DMS53 (cell line): ENCODE measurements around the gene TEKTIP1.
A peak's percentile ranks its signal among the peaks of the same experiment; 100 is the strongest.

Experiments
- DNase-seq: peaks from one replicate; lab custom pipeline; 2025; lab: John Stamatoyannopoulos, UW

The TEKTIP1 gene

DNA sequence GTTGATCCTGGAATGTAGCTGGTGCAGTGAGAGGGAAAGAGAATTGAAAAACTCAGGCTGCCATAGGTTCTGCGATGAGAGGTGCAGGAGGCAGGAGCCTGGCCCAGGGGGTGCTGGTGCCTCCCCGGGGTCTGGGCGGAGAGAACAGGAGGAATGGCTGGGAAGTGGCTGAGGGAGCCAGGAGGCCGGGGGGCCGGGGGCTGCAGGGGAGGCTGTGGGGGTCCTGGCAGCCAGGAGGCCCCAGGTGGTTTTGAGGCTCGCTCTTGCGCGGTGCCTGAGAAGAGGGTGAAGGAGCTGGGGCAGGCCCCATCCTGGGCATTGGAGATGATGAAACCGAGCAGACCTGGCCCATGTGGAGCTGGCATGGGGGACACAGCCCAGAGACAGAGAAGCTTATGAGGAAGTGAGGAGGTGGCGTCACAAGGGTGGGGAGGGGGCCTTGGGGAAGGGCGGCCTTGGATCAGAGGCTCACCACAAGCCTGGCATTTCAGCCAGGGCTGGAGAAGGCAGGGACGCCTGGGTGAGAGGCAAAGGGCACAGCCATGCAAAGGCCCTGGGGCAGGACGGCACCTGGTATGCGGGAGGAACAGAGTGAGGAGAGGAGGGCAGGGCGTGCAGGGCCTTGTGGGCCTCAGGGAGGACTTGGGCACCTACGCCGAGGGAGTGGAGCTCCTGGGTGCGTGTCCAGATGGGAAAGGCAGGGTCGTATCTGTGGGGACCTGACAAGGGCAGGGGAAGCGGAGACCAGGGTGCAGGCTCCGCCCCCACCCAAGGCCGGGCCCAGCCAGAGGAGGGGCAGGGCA is 1.3 kb upstream of the TEKTIP1 start:
- no peak for DNase-seq

DNA sequence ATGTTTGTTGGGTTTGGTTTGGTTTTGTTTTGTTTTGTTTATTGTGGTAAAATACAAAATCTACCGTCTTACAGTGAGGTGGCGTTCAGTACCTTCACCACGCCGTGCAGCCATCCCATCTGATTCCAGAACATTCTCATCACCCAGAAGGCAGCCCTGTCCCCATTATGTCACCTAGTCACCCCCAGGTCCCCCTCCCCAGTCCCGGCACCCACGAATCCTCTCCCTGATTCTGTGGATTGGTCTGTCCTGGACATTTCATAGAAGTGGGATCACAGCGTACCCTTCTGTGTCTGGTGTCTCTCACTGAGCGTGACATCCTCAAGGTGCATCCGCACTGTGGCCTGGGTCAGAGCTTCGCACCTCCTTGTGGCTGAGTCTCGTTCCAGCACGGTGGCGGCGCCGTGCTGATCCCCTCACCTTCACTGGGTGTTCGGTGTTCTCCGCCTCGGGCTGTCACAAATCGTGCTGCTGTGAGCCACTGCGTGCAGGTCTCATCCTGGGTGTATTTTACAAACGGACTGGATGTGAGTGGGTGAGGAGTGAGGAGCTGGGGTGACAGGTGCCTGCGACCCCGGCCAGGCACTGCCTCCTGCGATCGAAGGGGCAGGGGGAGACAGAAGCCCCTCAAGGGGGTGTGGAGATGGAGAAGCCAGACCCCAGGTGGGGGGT is 580 bp upstream of the TEKTIP1 start:
- DNase-seq, result no peak

DNA sequence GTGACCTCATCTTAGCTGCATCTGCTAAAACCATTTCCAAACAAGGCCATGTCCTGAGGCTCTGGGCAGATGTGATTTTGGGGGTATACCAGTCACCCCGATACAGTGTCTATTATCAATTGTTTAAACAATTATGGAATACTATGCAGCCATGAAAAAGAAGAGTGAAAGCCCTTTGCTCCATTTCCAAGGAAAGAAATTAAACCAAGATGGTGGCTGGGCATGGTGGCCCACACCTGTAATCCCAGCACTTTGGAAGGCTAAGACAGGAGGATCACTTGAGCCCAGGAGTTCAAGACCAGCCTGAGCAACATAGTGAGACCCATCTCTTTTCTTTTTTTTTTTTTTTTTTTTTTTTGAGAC is 763 bp downstream of the TEKTIP1 start:
- no peak for DNase-seq

DNA sequence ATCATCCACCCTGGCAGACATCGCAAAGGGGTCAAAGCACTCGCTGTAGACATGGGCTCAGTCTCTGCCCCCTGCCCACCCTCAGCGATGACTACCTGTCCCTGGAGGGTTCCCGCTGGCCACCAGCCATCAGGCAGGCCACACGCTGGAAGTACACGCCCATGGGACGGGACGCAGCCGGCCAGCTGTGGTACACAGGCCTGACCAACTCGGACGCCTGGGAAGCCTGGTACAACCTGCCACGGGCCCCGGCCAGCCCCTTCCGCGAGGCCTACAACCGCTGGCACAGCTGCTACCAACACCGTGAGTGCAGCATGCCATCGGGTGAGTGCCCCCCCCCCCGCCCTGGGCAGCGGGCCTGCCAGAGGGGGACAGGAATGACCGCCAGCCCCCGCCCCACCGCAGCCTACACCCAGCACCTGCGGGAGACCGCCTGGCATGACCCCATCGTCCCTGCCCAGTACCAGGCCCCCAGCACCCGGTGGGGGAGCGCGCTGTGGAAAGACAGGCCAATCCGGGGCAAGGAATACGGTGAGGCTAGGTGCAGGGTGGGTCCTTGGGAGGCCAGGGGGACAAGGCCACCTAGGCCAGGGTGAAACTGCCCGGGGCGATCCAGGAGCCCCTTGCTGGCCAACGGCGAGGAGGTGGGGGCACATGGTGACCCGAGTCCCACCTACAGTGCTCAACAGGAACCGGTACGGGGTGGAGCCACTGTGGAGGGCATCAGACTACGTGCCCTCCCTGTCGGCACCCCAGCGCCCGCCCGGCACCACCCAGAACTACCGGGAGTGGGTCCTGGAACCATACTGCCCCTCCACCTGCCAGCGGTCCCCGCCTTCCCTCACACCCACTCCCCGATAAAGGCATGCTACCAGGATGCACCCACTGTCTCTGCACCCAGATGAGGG is 4.4 kb downstream of the TEKTIP1 start:
- DNase-seq, result no peak

DNA sequence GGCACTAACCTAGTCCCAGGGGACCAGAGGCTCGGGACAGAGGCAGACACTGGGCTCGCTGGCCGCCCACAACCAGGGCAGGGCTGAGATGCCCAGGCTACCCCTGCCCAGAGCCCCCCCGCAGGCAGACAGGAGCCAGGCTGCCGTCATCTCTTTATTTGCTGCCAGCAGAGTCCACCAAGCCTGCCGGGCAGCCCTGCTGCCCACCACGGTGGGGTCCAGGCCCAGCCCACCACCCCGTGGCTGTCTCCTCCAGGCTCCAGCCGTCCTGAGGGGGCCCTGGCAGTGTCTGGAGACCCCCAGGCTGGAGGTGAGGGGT is 5.0 kb downstream of the TEKTIP1 start:
- no peak for DNase-seq

DNA sequence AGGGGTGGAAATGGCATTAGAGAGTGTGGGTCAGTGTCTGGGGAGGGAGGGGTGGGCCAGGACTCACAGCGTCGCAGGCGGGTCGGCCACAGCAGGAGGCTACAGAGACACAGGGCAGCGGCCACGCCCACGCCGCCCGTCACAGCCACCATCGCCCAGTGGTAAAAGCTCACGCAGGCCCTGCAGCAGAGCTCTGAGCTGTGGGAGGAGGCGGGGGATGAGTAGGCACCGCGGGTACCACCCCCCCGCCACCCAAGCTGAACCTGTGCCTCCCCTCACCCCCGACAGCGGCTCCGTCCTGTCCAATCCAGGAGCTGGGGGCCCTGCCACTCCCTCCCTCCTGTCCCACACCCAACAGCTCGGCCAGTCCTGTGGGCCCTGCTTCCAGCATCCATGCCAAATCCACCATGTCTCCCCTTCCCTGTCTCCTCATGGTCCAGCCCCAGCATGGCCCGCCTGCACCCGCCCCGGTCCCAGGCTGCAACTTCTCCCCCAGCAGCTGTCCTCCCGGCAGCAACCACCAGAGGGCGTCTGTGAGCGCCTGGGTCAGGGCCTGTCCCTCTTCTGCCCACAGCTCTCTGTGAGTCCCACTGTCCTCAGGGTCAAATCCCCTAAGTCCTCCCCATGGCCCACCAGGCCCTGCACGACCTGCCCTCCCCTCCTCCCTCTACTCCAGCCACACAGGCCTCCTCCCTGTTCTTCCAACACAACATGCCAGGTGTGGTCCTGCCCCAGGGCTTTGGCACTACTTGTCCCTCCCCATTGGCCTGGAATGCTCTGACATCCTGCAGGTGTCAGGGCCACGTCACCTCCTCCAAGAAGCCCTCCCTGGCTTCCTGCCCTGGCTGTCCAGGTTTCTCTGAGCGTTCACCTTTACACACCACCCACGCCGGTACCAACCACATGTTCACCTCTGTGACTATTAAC is 6.0 kb downstream of the TEKTIP1 start:
- peak; percentile 67 for DNase-seq

DNA sequence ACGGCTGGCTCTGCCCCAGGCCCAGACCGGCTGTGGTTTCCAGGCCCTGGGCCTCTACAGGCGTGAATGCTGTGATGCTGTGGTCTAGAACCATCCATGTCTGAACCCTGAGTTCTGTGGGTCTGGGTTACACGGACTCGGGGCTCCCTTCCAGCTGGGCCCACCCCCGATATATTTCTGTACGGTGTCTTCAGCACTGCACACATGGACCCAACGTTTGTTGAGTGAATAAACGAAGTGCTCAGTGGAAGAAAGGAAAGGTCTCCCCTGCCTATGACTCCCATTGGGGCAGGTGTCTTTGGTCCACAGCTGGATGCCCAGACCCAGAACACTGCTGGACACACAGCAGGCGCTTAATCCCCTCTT is 6.7 kb downstream of the TEKTIP1 start:
- DNase-seq, result no peak

DNA sequence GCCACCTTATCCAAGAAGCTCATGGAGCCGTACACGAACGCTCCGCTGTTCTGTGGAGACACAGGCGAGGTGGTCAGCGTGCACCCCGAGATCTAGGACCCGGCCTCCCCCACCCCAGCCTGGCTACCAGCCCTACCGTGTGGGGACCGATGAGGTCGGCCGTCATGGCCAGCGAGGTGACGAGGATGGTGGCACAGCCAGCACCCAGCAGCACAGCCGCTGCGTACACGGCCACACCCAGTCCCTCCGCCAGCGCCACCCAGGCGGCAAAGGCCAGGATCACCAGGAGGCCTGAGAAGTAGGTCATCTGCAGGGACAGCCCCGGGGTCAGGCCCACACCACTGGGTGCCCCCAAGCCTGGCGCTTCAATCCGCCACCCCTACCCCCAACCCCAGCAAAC is 7.1 kb downstream of the TEKTIP1 start:
- DNase-seq, result no peak

DNA sequence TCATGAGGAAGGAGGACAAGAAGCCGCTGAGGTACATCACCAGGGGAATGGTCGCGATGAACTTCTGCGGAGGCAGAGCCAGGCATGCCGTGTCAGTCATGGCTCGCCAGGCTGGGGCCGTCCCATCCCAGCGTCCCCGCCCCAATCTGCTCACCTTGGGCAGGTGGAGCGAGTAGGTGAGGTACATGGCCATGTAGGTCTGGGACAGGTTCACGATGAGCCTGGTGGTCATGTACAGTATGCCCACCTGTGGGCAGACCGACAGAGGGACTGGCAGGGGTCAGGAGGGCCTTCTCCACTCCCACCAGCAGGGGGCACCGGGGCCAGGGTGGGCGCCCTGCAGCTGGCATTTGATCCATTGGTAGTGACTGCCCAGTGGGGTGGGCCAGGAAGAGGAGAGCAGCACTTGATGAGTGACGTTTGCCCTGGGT is 8.3 kb downstream of the TEKTIP1 start:
- peak; percentile 32 for DNase-seq

DNA sequence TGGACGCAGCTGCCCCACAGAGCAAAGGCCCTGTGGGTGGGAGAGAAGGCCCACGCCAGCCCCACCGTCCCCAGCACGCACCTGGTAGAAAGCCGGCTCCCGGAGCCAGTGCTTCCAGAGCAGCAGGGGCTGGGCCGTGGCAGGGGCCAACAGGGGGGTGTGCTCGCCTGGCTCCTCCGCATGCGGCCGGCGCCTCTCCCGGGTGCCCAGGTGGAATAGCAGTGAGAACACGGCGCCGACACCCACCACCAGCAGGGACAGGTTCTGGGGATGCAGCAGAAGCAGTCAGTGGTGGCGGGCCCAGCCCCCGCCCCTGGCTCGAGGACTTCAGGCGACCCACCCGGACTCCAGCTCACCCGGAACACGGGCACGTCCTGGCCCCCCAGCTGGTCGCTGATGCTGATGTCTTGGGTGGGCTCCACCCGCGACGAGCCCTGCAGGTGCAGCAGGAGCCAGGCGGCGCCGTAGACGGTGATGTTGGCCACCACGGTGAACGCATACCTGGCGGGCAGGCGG is 8.9 kb downstream of the TEKTIP1 start:
- no peak for DNase-seq

DNA sequence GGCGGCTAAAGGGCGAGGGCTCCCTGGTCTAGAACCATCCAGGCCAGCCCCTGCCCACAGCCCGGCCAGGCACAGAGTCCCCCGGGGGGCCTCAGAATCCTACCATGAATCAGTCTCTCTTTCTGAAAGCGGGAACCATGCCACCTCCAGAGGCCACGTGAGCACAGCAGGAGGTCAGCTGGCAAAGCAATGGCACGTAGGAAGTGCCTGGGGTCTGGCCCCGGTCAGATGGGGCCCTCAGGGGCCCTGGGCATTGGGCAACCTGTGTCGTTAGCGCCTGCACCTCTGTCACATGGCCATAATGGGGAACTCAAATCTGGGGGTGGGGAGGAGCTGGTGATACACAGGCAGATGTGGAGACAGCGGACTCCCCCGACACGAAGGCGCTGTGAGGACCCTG is 9.6 kb downstream of the TEKTIP1 start:
- no peak for DNase-seq

DNA sequence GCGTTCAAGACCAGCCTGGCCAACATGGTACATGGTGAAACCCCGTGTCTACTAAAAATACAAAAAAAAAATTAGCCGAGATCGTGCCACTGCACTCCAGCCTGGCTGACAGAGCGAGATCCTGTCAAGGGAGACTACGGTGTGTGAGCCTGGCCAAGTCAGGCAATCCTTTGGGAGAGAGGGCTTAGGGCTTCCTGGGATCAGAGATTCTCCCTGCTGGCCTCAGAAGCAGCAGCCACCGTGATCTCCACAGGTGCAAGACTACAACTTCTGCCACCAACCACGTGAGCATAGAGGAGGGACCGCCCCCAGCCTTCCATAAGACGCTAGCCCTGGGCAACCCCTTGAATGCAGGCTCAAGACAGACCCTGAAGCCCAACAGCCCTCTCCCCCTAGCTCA is 10.8 kb downstream of the TEKTIP1 start:
- no peak for DNase-seq

DNA sequence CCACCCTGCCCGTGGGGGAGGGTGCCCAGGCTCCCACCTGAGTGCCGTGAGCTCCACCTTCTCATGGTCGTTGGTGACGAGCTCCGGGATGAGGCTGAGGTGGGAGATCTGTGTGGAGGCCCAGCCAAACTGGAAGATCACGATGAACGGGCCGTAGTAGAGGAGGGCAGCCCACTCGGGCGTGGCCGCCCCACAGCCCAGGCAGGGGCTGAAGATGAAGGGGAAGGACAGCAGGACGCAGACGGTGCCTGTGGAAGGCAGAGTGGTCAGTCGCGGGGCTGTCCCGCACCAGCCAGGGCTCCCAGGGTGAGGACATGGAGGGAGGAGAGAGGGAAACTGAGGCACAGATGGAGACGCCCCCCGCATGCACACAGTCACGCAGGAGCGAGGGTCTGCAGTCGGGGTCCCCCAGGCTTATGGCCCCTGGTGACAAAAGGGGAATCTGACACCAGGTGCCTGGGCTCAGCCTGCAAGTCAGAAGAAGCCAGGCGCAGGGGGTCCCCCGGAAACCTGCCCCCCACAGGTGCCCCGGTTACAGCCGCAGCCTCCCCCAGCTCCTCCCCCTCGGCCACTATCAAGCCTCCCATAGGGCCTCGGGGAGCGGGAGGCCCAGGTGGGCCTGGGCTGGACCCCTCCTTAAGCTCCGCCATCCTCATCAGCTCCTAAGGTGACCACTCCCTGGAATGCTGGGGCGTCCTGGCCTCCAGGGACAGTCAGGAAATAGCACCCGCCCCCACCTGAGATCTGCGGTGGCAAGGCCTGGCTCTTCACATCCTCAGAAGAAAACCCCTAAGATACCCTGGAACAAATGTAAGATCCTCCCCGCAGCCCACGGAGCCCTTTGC is 12.2 kb downstream of the TEKTIP1 start:
- DNase-seq, result no peak

DNA sequence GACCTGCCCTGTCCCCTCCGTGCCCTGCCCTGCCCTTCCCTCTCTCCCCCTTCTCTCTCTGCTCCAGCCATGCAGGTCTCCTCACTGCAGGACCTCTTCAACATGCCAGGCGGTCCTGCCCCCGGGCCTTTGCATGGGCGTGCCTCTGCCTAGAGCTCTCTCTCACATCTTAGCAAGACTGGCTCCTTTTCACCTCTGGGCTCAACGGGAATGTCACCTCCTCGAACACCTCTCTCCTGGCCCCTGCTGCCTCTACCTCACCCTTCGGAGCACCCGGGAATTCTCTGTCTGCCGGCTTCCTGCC is 12.8 kb downstream of the TEKTIP1 start:
- no peak for DNase-seq

DNA sequence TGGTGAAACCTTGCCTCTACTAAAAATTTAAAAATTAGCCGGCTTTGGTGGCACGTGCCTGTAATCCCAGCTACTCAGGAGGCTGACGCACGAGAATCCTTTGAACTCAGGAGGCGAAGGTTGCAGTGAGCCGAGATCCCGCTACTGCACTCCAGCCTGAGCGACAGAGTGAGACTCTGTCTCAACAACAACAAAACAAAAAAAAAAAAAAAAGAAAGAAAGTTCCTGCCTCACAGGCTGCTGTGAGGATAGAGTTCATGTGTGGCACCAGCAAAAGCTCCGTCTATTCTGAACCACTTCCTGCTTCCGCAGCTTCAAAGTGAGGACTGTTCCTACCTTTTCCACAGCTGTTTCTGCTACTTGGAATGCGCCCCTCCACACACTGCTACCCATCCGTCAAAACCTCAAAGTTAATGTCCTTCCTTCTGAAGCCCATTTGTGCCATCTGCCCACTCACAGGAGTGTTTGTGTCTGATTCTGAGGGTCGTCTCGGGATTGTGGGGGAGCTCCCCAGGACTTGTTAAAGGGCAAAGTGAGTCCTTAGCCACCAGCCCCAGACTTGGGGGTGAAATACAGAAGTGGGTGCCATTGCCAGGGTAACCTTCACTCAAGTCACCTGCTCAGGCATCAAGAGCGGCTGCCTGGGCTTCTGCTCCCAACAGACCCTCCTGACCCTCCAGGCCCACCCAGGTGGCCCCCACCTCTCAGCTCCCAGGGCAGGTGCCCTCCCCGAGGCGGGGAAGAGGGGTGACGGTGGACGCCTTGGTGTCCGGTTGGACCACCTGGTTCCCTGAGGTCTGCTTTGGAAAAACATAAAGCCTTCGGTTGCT is 15.5 kb downstream of the TEKTIP1 start:
- DNase-seq, result no peak

DNA sequence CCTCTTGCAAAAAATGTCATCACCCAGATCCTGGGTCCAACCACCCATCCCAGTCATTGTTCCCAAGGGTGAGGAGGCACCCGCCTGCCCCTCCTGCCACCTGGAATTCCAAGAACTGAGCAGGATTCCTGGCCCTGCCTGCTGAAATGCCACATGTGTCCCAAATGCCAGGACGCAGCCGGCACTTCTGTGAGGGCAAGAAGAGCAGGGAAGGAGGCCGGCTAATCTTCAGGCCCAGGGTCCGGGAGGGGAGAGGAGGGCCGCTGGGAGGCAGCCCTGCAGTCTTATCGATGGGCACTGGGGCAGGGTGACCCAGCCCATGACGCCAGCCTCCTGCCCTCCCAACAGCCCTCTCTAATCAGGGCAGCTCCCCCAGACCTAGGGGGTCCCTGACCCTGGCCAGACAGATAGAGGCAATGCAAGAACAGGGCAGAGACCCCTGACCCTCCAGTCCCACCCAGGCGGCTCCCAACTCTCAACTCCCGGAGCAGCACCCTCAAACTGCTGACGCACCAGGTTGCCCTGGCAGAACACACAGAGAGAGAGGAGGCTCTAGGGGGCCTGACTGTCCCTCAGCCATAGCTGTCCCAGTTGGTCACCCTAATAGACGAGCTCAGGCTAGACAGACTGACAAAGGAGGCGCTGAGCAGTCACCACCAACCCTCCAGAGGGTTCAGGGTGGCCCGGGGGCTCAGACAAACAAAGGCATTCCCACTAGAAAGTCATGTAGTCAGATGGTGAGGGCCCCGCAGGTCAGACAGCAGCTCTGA is 16.9 kb downstream of the TEKTIP1 start:
- DNase-seq, result no peak

DNA sequence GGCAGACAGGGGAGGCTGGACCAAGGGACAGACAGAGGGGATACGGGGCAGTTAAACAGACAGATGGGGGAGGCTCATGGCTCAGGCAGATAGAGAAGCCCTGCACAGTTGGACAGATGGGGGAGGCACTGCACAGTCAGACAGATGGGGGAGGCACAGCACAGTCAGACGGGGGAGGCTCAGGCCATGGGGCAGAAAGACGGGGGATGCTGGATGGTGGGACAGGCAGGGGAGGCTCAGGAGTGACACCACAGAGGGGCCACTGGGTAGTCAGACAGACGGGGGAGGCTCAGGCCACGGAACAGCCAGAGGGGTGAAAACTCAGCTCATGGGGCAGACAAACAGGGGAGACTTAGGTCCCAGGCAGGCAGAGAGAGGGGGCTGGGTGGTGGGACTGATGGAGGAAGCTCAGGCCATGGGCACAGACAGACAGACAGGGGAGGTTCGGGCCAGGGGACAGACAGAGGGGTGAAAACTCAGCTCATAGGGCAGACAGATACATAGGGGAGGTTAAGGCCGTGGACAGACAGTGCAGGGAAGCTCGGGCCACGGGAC is 17.5 kb downstream of the TEKTIP1 start:
- DNase-seq, result no peak

DNA sequence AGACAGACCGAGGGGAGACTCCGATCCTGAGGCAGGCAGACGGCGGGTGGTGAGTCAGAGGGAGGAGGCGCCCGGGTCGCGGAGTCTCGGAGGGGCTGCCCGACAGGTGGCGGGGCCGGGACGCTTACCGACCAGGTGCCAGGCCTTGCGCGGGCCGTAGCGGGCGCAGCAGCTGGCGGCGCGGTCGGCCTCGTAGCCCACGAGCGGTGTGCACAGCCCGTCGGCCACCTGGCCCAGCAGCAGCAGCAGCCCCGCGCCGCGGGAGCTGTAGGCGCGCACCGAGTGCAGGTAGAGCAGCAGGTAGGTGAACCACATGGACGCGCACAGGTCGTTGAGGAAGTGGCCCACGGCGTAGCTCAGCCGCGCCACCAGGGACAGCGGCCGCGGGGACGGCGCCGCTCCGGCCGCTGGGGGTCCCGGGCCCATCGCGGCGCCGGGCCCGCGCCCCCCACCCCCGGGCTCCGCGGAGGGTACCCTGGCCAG is 18.0 kb downstream of the TEKTIP1 start:
- DNase-seq, result peak; percentile 72
